Mesendoderm (in vitro differentiated cells): ENCODE measurements around the gene RASA3.
A peak's percentile ranks its signal among the peaks of the same experiment; 100 is the strongest.

Experiments
- DNase-seq: peaks from one replicate; pipeline ENCODE4 v3.0.0; 2013
- H2AK5ac ChIP-seq: 2 replicates; pipeline ENCODE4 v1.6.1; 2013; ENCODE audit warnings: low read length, inconsistent platforms
- H2BK120ac ChIP-seq: 2 replicates; pipeline ENCODE4 v1.6.1; 2013; ENCODE audit warnings: low read depth, mild to moderate bottlenecking, low read length, moderate library complexity, mixed read lengths
- H2BK15ac ChIP-seq: replicated peaks from 2 replicates; pipeline ENCODE4 v1.6.1; 2013; ENCODE audit warnings: low read depth, mild to moderate bottlenecking, moderate library complexity
- H2BK5ac ChIP-seq: 2 replicates; pipeline ENCODE4 v1.6.1; 2013; ENCODE audit warnings: low read length, inconsistent platforms
- H3K18ac ChIP-seq: 2 replicates; pipeline ENCODE4 v1.6.1; 2013; ENCODE audit warnings: mild to moderate bottlenecking, low read length, mixed read lengths
- H3K23ac ChIP-seq: one replicate; pipeline ENCODE4 v1.6.1; 2013; ENCODE audit warnings: low read length
- H3K27ac ChIP-seq: 2 replicates; pipeline ENCODE4 v1.5.1; 2013; ENCODE audit warnings: low read depth, mild to moderate bottlenecking, inconsistent platforms, low read length, moderate library complexity
- H3K27me3 ChIP-seq: 2 replicates; pipeline ENCODE4 v1.6.1; 2013; ENCODE audit warnings: low read length, control low read depth, mild to moderate bottlenecking, inconsistent platforms; ENCODE audit not compliant: insufficient read depth, poor library complexity
- H3K36me3 ChIP-seq: 2 replicates; pipeline ENCODE4 v1.6.1; 2013; ENCODE audit warnings: low read length, inconsistent platforms; ENCODE audit not compliant: control insufficient read depth, insufficient read depth
- H3K4ac ChIP-seq: one replicate; pipeline ENCODE4 v1.6.1; 2013; ENCODE audit warnings: low read depth, mild to moderate bottlenecking, low read length, moderate library complexity
- H3K4me1 ChIP-seq: 2 replicates; pipeline ENCODE4 v1.6.1; 2013; ENCODE audit warnings: low read depth, low read length, inconsistent platforms; ENCODE audit not compliant: control insufficient read depth
- H3K4me2 ChIP-seq: 2 replicates; pipeline ENCODE4 v1.6.1; 2013; ENCODE audit warnings: low read length
- H3K4me3 ChIP-seq: 2 replicates; pipeline ENCODE4 v1.5.1; 2013; ENCODE audit warnings: mild to moderate bottlenecking, low read length
- H3K56ac ChIP-seq: one replicate; pipeline ENCODE4 v1.6.1; 2013; ENCODE audit warnings: low read length
- H3K79me1 ChIP-seq: 2 replicates; pipeline ENCODE4 v1.6.1; 2013; ENCODE audit warnings: low read length, inconsistent platforms
- H3K79me2 ChIP-seq: 2 replicates; pipeline ENCODE4 v1.6.1; 2013; ENCODE audit warnings: mild to moderate bottlenecking, low read length; ENCODE audit not compliant: control insufficient read depth, insufficient read depth
- H3K9ac ChIP-seq: 2 replicates; pipeline ENCODE4 v1.6.1; 2013; ENCODE audit warnings: low read length, inconsistent platforms
- H4K5ac ChIP-seq: one replicate; pipeline ENCODE4 v1.6.1; 2013; ENCODE audit warnings: low read length
- H4K8ac ChIP-seq: one replicate; pipeline ENCODE4 v1.6.1; 2013; ENCODE audit warnings: low read depth, mild to moderate bottlenecking, control low read depth, low read length, moderate library complexity
- WGBS: extraction: QIAGEN DNeasy Blood & Tissue Kit; methylation state at CpG from one replicate; pipeline ENCODE4 v1.1.7; 2013; ENCODE audit warnings: low lambda C conversion rate, missing lambda C conversion rate; ENCODE audit not compliant: insufficient coverage; ENCODE audit errors: extremely low coverage; 5-methylcytosine and 5-hydroxymethylcytosine counted together

Gene RASA3

DNA sequence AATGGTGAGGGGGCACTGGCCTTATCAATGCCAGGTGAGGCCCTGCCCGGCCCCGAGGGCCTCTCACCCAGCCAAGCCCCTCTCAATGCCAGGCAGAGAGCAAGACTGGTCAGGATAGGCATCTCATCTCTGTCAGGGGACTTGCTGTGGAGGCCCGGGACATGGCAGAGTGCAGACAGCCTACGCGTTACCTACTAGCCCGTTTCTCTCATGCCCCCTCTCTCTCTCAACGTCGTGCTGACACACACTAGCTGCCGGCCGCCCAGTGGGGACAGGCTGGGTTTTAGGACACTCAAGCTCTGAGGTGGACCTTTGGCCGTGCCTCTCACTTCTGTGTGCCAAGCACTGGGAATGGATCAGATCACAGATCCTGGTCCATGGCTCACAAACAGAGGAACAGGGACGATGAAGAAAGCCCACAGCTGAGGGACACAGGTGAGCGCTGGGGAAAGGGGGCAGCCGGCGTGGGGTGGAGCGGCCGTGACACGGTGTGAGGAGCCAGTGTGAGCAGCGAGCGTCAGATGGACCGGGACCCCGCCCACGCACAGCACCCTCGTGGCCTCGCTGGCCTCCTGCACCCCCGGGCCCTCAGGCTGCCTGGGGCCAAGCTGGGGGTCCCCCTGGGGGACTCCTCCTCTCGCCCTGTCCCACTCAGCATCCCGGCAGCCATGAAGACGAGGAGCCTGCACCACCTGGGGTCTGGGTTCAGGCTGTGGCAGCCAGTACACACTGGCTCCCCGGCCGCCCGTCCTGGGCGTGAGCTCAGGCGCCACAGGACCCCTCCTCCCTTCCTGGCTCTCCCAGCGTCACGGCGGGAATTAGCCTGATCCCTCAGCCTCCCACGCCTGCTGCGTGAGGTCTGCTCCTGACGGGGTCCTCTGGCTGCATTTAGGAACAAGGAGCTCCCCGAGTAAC, 81.6 kb downstream of the RASA3 start:
- no CpG with 5 or more reads among the region's 41 CpGs for WGBS
- H4K5ac ChIP-seq: no peak overlapping the region
- H3K4me2 ChIP-seq: no peak overlapping the region
- H3K4me1 ChIP-seq: peaks cover 2% of the 10 kb centered on the region
- H3K4ac ChIP-seq: no peak overlapping the region
- H3K9ac ChIP-seq: no peak overlapping the region
- H2BK120ac ChIP-seq: no peak overlapping the region
- no peak overlapping the region for H3K18ac ChIP-seq
- no peaks in the 10 kb centered on the region for H3K36me3 ChIP-seq
- no peak overlapping the region for H2BK15ac ChIP-seq
- H3K56ac ChIP-seq: no peak overlapping the region
- H4K8ac ChIP-seq: no peak overlapping the region
- no peaks in the 10 kb centered on the region for H3K27me3 ChIP-seq
- H3K79me1 ChIP-seq: peaks cover 3% of the 10 kb centered on the region
- H2AK5ac ChIP-seq: no peak overlapping the region
- no peak overlapping the region for H3K27ac ChIP-seq
- DNase-seq: no peak
- no peak overlapping the region for H2BK5ac ChIP-seq
- H3K79me2 ChIP-seq: no peaks in the 10 kb centered on the region
- H3K4me3 ChIP-seq: no peak overlapping the region
- H3K23ac ChIP-seq: no peak overlapping the region

GRCh38 chr13:114049626-114050101, 82.8 kb downstream of the RASA3 start:
- no peak for DNase-seq
- Histone ChIP-seq H2AK5ac (no peak overlapping the region), H2BK15ac (no peak overlapping the region), H3K79me1 (no peaks in the 10 kb centered on the region), H4K5ac (no peak overlapping the region), H3K27ac (no peak overlapping the region), H3K56ac (no peak overlapping the region), H3K4me2 (no peak overlapping the region), H3K18ac (no peak overlapping the region), H3K4me1 (no peaks in the 10 kb centered on the region), H3K27me3 (no peaks in the 10 kb centered on the region), H2BK5ac (no peak overlapping the region), H3K4me3 (no peak overlapping the region), H3K4ac (no peak overlapping the region), H3K9ac (no peak overlapping the region), H4K8ac (no peak overlapping the region), H3K79me2 (no peaks in the 10 kb centered on the region), H2BK120ac (no peak overlapping the region), H3K36me3 (no peaks in the 10 kb centered on the region), H3K23ac (no peak overlapping the region)
- WGBS: no CpG with 5 or more reads among the region's 18 CpGs

GRCh38 chr13:114049026-114049425, 83.4 kb downstream of the RASA3 start:
- Histone ChIP-seq H4K5ac (no peak overlapping the region), H3K27ac (no peak overlapping the region), H2BK120ac (no peak overlapping the region), H3K4ac (no peak overlapping the region), H3K9ac (no peak overlapping the region), H3K27me3 (no peaks in the 10 kb centered on the region), H2AK5ac (no peak overlapping the region), H3K36me3 (no peaks in the 10 kb centered on the region), H3K18ac (no peak overlapping the region), H3K79me2 (no peaks in the 10 kb centered on the region), H2BK15ac (no peak overlapping the region), H3K79me1 (no peaks in the 10 kb centered on the region), H3K4me2 (no peak overlapping the region), H4K8ac (no peak overlapping the region), H3K4me1 (no peaks in the 10 kb centered on the region), H3K23ac (no peak overlapping the region), H3K56ac (no peak overlapping the region), H3K4me3 (no peak overlapping the region), H2BK5ac (no peak overlapping the region)
- no CpG with 5 or more reads among the region's 15 CpGs for WGBS
- DNase-seq: no peak

- H3K9ac ChIP-seq: no peak overlapping the region
- H3K4ac ChIP-seq: no peak overlapping the region
- no peak overlapping the region for H2BK120ac ChIP-seq
- no peak overlapping the region for H2BK5ac ChIP-seq
- no peak overlapping the region for H3K4me3 ChIP-seq
- H4K8ac ChIP-seq: no peak overlapping the region
- no peak for DNase-seq
- H3K56ac ChIP-seq: peak overlapping the region; percentile 60
- no peak overlapping the region for H2AK5ac ChIP-seq
- no peaks in the 10 kb centered on the region for H3K36me3 ChIP-seq
- no peak overlapping the region for H4K5ac ChIP-seq
- H3K4me2 ChIP-seq: no peak overlapping the region
- H3K4me1 ChIP-seq: no peaks in the 10 kb centered on the region
- WGBS: no CpG with 5 or more reads among the region's 33 CpGs
- no peak overlapping the region for H3K27ac ChIP-seq
- H2BK15ac ChIP-seq: no peak overlapping the region
- H3K18ac ChIP-seq: no peak overlapping the region
- no peaks in the 10 kb centered on the region for H3K79me2 ChIP-seq
- no peak overlapping the region for H3K23ac ChIP-seq
- H3K27me3 ChIP-seq: no peaks in the 10 kb centered on the region
- no peaks in the 10 kb centered on the region for H3K79me1 ChIP-seq
Observed at GRCh38 chr13:114048443-114048842, 84.0 kb downstream of the RASA3 start.

- Histone ChIP-seq H3K36me3 (no peaks in the 10 kb centered on the region), H4K5ac (no peak overlapping the region), H3K27ac (no peak overlapping the region), H2AK5ac (no peak overlapping the region), H3K9ac (no peak overlapping the region), H3K79me2 (no peaks in the 10 kb centered on the region), H3K4me3 (no peak overlapping the region), H3K4ac (no peak overlapping the region), H2BK15ac (no peak overlapping the region), H3K4me1 (no peaks in the 10 kb centered on the region), H3K56ac (no peak overlapping the region), H3K4me2 (no peak overlapping the region), H3K79me1 (no peaks in the 10 kb centered on the region), H2BK5ac (no peak overlapping the region), H3K18ac (no peak overlapping the region), H2BK120ac (no peak overlapping the region), H3K27me3 (no peaks in the 10 kb centered on the region), H4K8ac (no peak overlapping the region), H3K23ac (no peak overlapping the region)
- no CpG with 5 or more reads among the region's 19 CpGs for WGBS
- no peak for DNase-seq
Observed at GRCh38 chr13:114047358-114047881, 85.0 kb downstream of the RASA3 start.
